Measurements from ENCODE around the gene TRAPPC14.

DNA sequence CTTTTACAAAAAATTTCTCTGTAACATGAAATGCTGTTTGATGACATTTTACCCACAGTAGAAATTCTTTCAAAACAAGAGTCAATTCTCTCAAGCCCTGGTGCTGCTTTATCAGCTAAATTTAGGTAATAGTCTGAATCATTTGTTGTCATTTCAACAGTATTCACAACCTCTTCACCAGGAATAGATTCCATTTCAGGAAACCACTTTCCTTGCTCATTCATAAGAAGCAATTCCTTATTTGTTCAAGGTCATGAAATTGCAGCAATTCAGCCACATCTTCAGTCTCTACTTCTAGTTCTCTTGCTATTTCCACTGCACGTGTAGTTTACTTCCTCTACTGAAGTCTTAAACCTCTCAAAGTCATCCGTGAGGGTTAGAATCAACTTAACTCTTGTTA, 33.3 kb upstream of the TRAPPC14 start:
- TF ChIP-seq POLR2A (IDR thresholded peaks at IDR 0.05): no peak
- TF ChIP-seq, protein P1, sequence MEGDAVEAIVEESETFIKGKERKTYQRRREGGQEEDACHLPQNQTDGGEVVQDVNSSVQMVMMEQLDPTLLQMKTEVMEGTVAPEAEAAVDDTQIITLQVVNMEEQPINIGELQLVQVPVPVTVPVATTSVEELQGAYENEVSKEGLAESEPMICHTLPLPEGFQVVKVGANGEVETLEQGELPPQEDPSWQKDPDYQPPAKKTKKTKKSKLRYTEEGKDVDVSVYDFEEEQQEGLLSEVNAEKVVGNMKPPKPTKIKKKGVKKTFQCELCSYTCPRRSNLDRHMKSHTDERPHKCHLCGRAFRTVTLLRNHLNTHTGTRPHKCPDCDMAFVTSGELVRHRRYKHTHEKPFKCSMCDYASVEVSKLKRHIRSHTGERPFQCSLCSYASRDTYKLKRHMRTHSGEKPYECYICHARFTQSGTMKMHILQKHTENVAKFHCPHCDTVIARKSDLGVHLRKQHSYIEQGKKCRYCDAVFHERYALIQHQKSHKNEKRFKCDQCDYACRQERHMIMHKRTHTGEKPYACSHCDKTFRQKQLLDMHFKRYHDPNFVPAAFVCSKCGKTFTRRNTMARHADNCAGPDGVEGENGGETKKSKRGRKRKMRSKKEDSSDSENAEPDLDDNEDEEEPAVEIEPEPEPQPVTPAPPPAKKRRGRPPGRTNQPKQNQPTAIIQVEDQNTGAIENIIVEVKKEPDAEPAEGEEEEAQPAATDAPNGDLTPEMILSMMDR (IDR thresholded peaks at IDR 0.05): no peak
